ENCODE data around the gene RHOT1. TPM values are rescaled to one million over a fixed set of nuclear protein-coding genes. Genes with fewer than 3 reads are reported as not detected.

Gene RHOT1
- total RNA-seq, 3 donors from 2014 or later (not counting 1 experiment from before 2014, with no cell fraction given): 25.1 to 32.7 (median 28.3) TPM

- no peaks in the 10 kb centered on the region for H3K36me3 ChIP-seq (ENCODE audit: control insufficient read depth, insufficient read depth, low read length)
- no peak overlapping the region for H3K4me3 Mint-ChIP-seq
- no peak for DNase-seq
- no peak overlapping the region for H3K4me3 ChIP-seq (ENCODE audit: low read length)
- H3K27ac Mint-ChIP-seq: no peak overlapping the region
- H3K9me3 Mint-ChIP-seq: no peaks in the 10 kb centered on the region
- no peaks in the 10 kb centered on the region for H3K4me1 ChIP-seq (ENCODE audit: control insufficient read depth, insufficient read depth, low read length)
- peaks cover 0 to 5% of the 10 kb centered on the region in 2 donors for H3K4me1 Mint-ChIP-seq
- no peaks in the 10 kb centered on the region for H3K27me3 ChIP-seq (ENCODE audit: control insufficient read depth, insufficient read depth, low read length)
- ATAC-seq: no peak
- H3K27ac ChIP-seq (ENCODE audit: low read length): no peak overlapping the region
- H3K36me3 Mint-ChIP-seq: no peaks in the 10 kb centered on the region
- intact Hi-C loops (cut with micrococcal nuclease): loop anchor here (10.0 kb wide), 1 partner anchor 188 kb away; the partner anchor contains the start of gene PSMD11
- peaks cover 0 to 19% of the 10 kb centered on the region in 2 donors for H3K27me3 Mint-ChIP-seq (ENCODE audit: low read depth in 2 of 2)
- WGBS (ENCODE audit: insufficient coverage): 83% methylated on average over 9 of the region's 9 CpGs
- TF ChIP-seq CTCF (IDR thresholded peaks at IDR 0.05): no peak
- no peaks in the 10 kb centered on the region for H3K9me3 ChIP-seq (ENCODE audit: control insufficient read depth, insufficient read depth, low read length)
Measured at GRCh38 chr17:32256701-32257019, 114.4 kb downstream of the RHOT1 start.

GRCh38 chr17:32258383-32259140, 116.3 kb downstream of the RHOT1 start:
- Mint-ChIP-seq H3K36me3 (no peaks in the 10 kb centered on the region), H3K27me3 (ENCODE audit: low read depth in 2 of 2) (peaks cover 3 to 21% of the 10 kb centered on the region in 2 donors), H3K9me3 (no peaks in the 10 kb centered on the region), H3K4me1 (peaks cover 0 to 5% of the 10 kb centered on the region in 2 donors), H3K27ac (no peak overlapping the region), H3K4me3 (no peak overlapping the region)
- H3K36me3 ChIP-seq (ENCODE audit: control insufficient read depth, insufficient read depth, low read length): no peaks in the 10 kb centered on the region
- H3K27ac ChIP-seq (ENCODE audit: low read length): no peak overlapping the region
- ATAC-seq (no peak), DNase-seq (no peak)
- 55% methylated on average over 18 of the region's 18 CpGs for WGBS (ENCODE audit: insufficient coverage)
- H3K9me3 ChIP-seq (ENCODE audit: control insufficient read depth, insufficient read depth, low read length): no peaks in the 10 kb centered on the region
- H3K27me3 ChIP-seq (ENCODE audit: control insufficient read depth, insufficient read depth, low read length): no peaks in the 10 kb centered on the region
- intact Hi-C loops (cut with micrococcal nuclease): loop anchor here (10.0 kb wide), 1 partner anchor 186 kb away; the partner anchor contains the start of gene PSMD11
- no peaks in the 10 kb centered on the region for H3K4me1 ChIP-seq (ENCODE audit: control insufficient read depth, insufficient read depth, low read length)
- no peak overlapping the region for H3K4me3 ChIP-seq (ENCODE audit: low read length)
- TF ChIP-seq CTCF (IDR thresholded peaks at IDR 0.05): no peak

- Histone ChIP-seq H3K4me3 (ENCODE audit: low read length) (no peak overlapping the region), H3K9me3 (ENCODE audit: control insufficient read depth, insufficient read depth, low read length) (no peaks in the 10 kb centered on the region), H3K27ac (ENCODE audit: low read length) (no peak overlapping the region), H3K36me3 (ENCODE audit: control insufficient read depth, insufficient read depth, low read length) (no peaks in the 10 kb centered on the region), H3K4me1 (ENCODE audit: control insufficient read depth, insufficient read depth, low read length) (no peaks in the 10 kb centered on the region), H3K27me3 (ENCODE audit: control insufficient read depth, insufficient read depth, low read length) (peaks cover under 1% of the 10 kb centered on the region)
- intact Hi-C loops (cut with micrococcal nuclease): loop anchor here (10.0 kb wide), 1 partner anchor 185 kb away; the partner anchor contains the start of gene PSMD11
- H3K9me3 Mint-ChIP-seq: no peaks in the 10 kb centered on the region
- TF ChIP-seq CTCF (IDR thresholded peaks at IDR 0.05): no peak
- H3K27ac Mint-ChIP-seq: no peak overlapping the region
- 93% methylated on average over 4 of the region's 4 CpGs for WGBS (ENCODE audit: insufficient coverage)
- DNase-seq: no peak
- peaks cover 13 to 21% of the 10 kb centered on the region in 2 donors for H3K27me3 Mint-ChIP-seq (ENCODE audit: low read depth in 2 of 2)
- H3K4me1 Mint-ChIP-seq: peaks cover 0 to 9% of the 10 kb centered on the region in 2 donors
- ATAC-seq: no peak
- no peaks in the 10 kb centered on the region for H3K36me3 Mint-ChIP-seq
- H3K4me3 Mint-ChIP-seq: no peak overlapping the region
Measured at GRCh38 chr17:32259586-32259985, 117.3 kb downstream of the RHOT1 start.

GRCh38 chr17:32261417-32261736, 119.1 kb downstream of the RHOT1 start:
- Histone ChIP-seq H3K9me3 (ENCODE audit: control insufficient read depth, insufficient read depth, low read length) (no peaks in the 10 kb centered on the region), H3K27ac (ENCODE audit: low read length) (no peak overlapping the region), H3K27me3 (ENCODE audit: control insufficient read depth, insufficient read depth, low read length) (peaks cover 8% of the 10 kb centered on the region), H3K4me1 (ENCODE audit: control insufficient read depth, insufficient read depth, low read length) (peaks cover 7% of the 10 kb centered on the region), H3K4me3 (ENCODE audit: low read length) (no peak overlapping the region), H3K36me3 (ENCODE audit: control insufficient read depth, insufficient read depth, low read length) (no peaks in the 10 kb centered on the region)
- no peak for DNase-seq
- H3K4me3 Mint-ChIP-seq: no peak overlapping the region
- H3K27me3 Mint-ChIP-seq (ENCODE audit: low read depth in 2 of 2): peaks cover 15 to 24% of the 10 kb centered on the region in 2 donors
- H3K4me1 Mint-ChIP-seq: peaks cover 0 to 14% of the 10 kb centered on the region in 2 donors
- TF ChIP-seq CTCF (IDR thresholded peaks at IDR 0.05): no peak
- intact Hi-C loops (cut with micrococcal nuclease): no loop called here
- WGBS (ENCODE audit: insufficient coverage): 87% methylated on average over 7 of the region's 7 CpGs
- no peaks in the 10 kb centered on the region for H3K36me3 Mint-ChIP-seq
- H3K27ac Mint-ChIP-seq: no peak overlapping the region
- ATAC-seq: no peak
- H3K9me3 Mint-ChIP-seq: no peaks in the 10 kb centered on the region
